GM20000 (cell line): ENCODE data around the gene SERTAD2.

Source experiments
- DNase-seq: peaks from one replicate; pipeline ENCODE4 v3.0.0; 2012; ENCODE audit warnings: low spot score
- TF ChIP-seq, protein P1 (sequence below): IDR thresholded peaks from 2 replicates; pipeline ENCODE4 v1.5.1; 2012; ENCODE audit warnings: mild to moderate bottlenecking, control low read depth; ENCODE audit errors: extremely low read depth, missing control alignments

Gene SERTAD2

DNA sequence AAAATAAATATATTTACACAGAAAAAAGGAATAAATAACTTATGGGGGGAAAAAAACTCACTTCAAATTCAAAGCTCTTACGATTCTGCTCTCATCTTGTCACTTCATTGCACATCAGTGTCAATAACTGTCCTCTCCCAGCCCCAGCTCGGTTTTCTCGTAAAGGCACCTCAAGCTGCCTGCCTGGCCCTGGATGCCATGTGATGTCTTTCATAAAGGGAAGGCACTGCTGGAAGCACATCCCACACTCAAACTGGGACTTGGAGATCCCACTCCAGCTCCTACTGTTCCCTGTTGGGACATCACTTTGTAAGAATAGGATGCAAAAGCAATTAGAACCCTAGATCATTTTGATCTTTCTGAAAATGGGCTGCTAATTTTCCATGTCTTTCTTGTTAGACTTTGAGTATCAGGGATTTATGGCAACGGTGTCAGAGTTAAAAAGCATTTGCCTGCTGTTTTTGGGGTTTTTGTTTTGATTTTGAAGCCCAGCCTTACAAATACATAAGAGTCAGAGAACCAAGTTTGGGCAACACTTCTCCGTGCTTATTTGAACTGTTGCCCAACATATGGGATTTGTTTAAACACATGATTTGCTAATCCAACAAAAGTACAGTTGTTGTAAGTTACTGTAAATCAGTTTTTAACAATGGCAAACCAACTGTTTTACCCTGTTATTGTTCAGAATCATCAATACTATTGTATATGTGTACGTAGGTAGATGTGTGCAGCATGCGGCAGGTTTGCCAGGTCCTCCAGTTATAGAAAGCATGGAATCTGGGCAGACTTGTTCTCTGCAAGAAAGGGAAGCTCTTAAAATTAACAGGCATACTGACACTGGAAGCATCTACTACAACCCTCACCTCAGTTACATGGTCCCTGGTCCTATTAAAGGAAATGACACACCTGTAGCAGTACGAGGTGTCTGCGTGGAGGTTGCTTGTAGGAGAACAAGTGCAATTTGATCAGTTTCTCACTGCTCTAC lies 20.6 kb downstream of the SERTAD2 start:
- no peak for DNase-seq
- TF ChIP-seq, protein P1, sequence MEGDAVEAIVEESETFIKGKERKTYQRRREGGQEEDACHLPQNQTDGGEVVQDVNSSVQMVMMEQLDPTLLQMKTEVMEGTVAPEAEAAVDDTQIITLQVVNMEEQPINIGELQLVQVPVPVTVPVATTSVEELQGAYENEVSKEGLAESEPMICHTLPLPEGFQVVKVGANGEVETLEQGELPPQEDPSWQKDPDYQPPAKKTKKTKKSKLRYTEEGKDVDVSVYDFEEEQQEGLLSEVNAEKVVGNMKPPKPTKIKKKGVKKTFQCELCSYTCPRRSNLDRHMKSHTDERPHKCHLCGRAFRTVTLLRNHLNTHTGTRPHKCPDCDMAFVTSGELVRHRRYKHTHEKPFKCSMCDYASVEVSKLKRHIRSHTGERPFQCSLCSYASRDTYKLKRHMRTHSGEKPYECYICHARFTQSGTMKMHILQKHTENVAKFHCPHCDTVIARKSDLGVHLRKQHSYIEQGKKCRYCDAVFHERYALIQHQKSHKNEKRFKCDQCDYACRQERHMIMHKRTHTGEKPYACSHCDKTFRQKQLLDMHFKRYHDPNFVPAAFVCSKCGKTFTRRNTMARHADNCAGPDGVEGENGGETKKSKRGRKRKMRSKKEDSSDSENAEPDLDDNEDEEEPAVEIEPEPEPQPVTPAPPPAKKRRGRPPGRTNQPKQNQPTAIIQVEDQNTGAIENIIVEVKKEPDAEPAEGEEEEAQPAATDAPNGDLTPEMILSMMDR = no peak

DNA sequence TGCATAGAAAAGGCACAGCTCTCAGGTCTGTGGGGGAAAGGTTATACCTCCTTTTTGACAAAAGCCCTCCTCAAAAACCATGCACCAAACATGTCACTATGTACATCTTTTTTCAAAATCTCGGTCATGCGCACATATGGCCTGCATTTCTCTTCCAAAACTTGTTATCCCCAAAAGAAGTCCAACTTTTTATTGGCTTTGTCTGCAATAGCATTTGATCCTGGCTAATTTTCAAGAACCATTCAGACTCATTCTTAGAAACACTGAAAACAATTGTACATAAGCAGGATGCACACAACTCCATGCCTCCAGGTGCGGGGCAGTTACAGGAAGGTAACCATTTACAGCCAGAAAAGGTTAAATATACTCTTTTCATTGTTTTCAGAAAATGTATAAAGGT lies 21.9 kb downstream of the SERTAD2 start:
- TF ChIP-seq, protein P1 = no peak
- DNase-seq = no peak

DNA sequence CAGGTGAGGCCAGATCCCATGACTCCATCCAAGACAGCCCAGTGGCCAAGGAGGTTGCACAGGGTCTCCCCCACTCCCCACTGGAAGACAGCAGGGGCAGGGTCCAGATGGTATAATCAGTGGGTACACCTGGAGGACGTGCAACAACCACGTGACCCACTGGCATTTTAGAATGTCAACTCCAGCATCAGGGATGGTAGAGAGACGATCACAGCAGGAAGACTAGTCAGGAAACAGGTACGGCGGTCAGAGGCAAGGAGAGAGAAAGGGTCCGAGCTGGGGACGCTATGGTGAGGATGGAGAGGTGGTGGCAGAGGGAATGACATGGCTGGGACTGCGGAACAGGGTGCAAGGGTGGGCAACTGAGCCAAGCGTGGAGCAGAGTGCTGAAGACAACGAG lies 23.0 kb downstream of the SERTAD2 start:
- no peak for DNase-seq
- TF ChIP-seq, protein P1 = no peak

DNA sequence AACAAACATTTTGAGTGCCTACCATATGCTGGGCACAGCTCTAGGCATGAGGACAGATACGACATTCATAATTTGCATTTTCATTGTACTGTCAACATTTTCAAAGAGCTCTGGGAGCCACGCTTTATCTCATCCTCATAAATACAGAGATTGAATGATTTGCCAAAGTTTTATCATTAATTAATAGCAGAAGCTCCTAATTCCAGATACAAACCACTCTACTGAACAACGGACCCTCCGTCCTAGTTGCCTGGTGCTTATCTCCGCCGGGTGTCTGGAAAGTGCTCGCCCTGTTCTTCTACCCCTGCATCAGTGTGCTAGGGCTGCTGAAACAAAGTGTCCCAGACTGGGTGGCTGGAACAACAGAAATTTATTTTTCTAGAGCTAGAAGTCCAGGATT lies 23.8 kb downstream of the SERTAD2 start:
- no peak for DNase-seq
- TF ChIP-seq, protein P1 = no peak

DNA sequence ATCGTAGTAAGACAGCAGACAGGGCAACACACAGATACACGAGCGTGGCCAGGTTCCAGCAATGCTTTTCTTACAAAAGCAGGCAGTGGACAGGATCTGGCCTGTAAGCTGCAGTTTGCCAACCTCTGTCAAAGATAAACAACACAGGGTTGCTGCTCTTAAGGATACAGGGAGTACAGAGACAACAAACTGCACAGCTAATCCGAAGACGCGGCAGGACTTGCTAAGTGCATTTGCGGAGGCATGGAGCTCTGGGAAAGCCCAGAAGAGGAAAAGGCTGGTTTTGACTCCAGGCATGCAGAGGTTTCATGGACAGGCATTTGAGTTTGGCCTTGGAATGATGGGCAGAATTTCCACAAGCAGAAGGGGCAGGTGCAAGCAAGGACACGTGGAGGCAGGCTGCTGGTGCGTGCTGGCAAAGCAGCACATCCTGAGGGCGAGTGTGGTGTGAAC lies 24.4 kb downstream of the SERTAD2 start:
- DNase-seq = no peak
- TF ChIP-seq, protein P1 = no peak

DNA sequence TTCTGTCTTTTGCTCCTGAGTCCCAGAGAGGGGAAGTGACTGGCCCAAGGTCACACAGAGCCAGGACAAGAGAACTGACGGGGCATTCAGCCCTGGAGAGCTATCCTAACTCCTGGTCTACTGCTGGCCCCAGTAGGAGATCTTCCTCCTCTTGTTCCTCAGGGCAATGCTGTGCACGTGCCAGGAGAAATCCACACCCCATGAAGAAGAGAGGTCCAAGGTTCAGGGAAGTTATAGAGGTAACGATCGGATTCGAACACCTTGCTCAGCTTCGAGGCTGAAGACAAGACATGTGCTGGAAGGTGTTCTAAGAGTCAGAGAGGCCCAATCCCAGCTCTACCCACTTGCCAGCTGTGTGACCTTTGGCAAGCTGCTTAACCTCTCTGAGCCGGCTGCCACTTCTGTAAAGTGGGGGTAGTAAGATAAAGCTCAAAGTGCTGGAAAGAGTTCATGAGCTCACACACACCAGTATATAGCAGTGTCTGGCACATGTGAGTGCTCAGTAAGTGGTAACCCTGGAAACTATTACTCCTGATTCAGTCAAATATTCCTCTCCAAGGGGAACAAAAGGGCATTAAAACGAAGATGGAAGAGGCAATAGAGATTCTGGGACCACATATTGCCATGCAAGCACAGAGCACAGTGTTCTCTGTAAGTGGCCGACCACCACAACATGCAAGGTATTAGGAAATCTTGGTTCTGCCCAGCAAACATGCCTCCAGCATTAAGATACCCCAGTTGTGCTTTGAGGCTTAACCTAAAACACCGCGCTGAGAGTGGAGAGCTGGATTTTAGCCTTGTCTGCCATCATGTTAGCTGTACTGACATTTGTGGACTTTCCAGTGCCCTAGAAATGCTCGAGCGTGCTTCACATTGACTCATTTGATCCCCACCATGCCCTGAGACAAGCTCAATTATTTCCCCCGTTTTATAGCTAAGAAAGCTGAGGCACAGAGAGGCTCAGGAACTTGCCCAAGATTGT lies 25.6 kb downstream of the SERTAD2 start:
- TF ChIP-seq, protein P1 = no peak
- no peak for DNase-seq
